HCT116 (cell line): Measurements from ENCODE around the gene NOX3.

Source experiments
- ATF3 ChIP-seq: IDR thresholded peaks from 2 replicates; pipeline ENCODE4 v1.6.1; 2012
- CTCF ChIP-seq, 3 experiments: fragments of 200-600 bp in 1 of 3; sonication (generic) in 1 of 3; IDR thresholded peaks in 2 of 3; conservative IDR thresholded peaks in 1 of 3; 2 replicates each; pipeline ENCODE4 v1.5.1; 2012 to 2017; ENCODE audit warnings: low read depth in 2 of 3, low read length in 2 of 3, antibody characterized with exemption in 1 of 3, borderline replicate concordance in 1 of 3, control low read depth in 1 of 3, mild to moderate bottlenecking in 1 of 3, mixed read lengths in 1 of 3, mixed run types in 1 of 3, moderate library complexity in 1 of 3; ENCODE audit not compliant: insufficient read depth in 1 of 3
- ELF1 ChIP-seq: IDR thresholded peaks from 2 replicates; pipeline ENCODE4 v1.6.1; 2012; ENCODE audit warnings: low read depth, borderline replicate concordance
- EZH2 ChIP-seq: fragments of 200-600 bp; sonication (generic); IDR thresholded peaks from 2 replicates; pipeline ENCODE4 v1.6.1; 2017; ENCODE audit warnings: antibody characterized with exemption, mixed run types
- EZH2phosphoT487 ChIP-seq: fragments of 200-600 bp; IDR thresholded peaks from 2 replicates; pipeline ENCODE4 v1.6.1; 2018; ENCODE audit warnings: antibody characterized with exemption, borderline replicate concordance
- JUND ChIP-seq: IDR thresholded peaks from 2 replicates; pipeline ENCODE4 v1.6.1; 2012
- POLR2A ChIP-seq: IDR thresholded peaks from 2 replicates; pipeline ENCODE4 v1.7.0; 2011; ENCODE audit warnings: borderline replicate concordance; ENCODE audit not compliant: insufficient read depth, insufficient read length; ENCODE audit errors: extremely low read depth
- POLR2AphosphoS5 ChIP-seq: IDR thresholded peaks from 2 replicates; pipeline ENCODE4 v1.6.1; 2011; ENCODE audit warnings: mild to moderate bottlenecking, low read depth, low read length, moderate library complexity
- REST ChIP-seq: IDR thresholded peaks from 2 replicates; pipeline ENCODE4 v1.6.1; 2012; ENCODE audit warnings: low read depth
- SRF ChIP-seq: IDR thresholded peaks from 2 replicates; pipeline ENCODE4 v1.6.1; 2012; ENCODE audit warnings: low read depth
- YY1 ChIP-seq: IDR thresholded peaks from 2 replicates; pipeline ENCODE4 v1.6.1; 2011; ENCODE audit warnings: low read length, low read depth, moderate library complexity, mild to moderate bottlenecking; ENCODE audit not compliant: insufficient replicate concordance; ENCODE audit errors: extremely low read depth
- ZBTB33 ChIP-seq: IDR thresholded peaks from 2 replicates; pipeline ENCODE4 v1.6.1; 2011; ENCODE audit warnings: mild to moderate bottlenecking, low read length, moderate library complexity; ENCODE audit not compliant: insufficient replicate concordance; ENCODE audit errors: extremely low read depth
- ZFX ChIP-seq: fragments of 450-650 bp; IDR thresholded peaks from 2 replicates; pipeline ENCODE4 v1.6.1; 2017
- ZNF274 ChIP-seq: fragments of 200-500 bp; sonication (Bioruptor generic); IDR thresholded peaks from 2 replicates; pipeline ENCODE4 v1.6.1; 2014; ENCODE audit warnings: mild to moderate bottlenecking, low read depth, low read length, inconsistent platforms

- TF ChIP-seq CTCF (IDR thresholded peaks at IDR 0.05 in 2 of 3, conservative IDR thresholded peaks at IDR 0.05 in 1 of 3; ENCODE audit: borderline replicate concordance in 1 of 3, insufficient read depth in 1 of 3, low read depth in 2 of 3, low read length in 2 of 3) (no peak), EZH2 (no peak), YY1 (no peak), POLR2AphosphoS5 (no peak), POLR2A (no peak), ZBTB33 (no peak), ZFX (no peak), ATF3 (no peak), REST (no peak), EZH2phosphoT487 (no peak), SRF (no peak), JUND (no peak), ZNF274 (no peak), ELF1 (no peak)
Measured at GRCh38 chr6:155396605-155397004, 59.0 kb downstream of the NOX3 start.
